Mucosa of descending colon (tissue), 3 donors: ENCODE data around the gene PRTFDC1. TPM values are rescaled to one million over a fixed set of nuclear protein-coding genes. Genes with fewer than 3 reads are reported as not detected.

Experiments used
- ATAC-seq: fragments of 200-7000 bp; cut with Tn5 transposase; one replicate; pipeline ENCODE4 v1.9.1; 2020; ENCODE audit warnings: mild to moderate bottlenecking, moderate library complexity
- DNase-seq, 3 donors: peaks; one replicate each; pipeline ENCODE4 v3.0.0-alpha.2; 2020
- H3K36me3 ChIP-seq: fragments of 200-600 bp; one replicate; pipeline ENCODE4 v1.8.0; 2021; ENCODE audit warnings: low read depth, mild to moderate bottlenecking
- H3K4me1 ChIP-seq: fragments of 200-600 bp; one replicate; pipeline ENCODE4 v1.8.0; 2021; ENCODE audit warnings: low read depth, mild to moderate bottlenecking
- H3K4me3 ChIP-seq: fragments of 200-600 bp; one replicate; pipeline ENCODE4 v1.8.0; 2021; ENCODE audit warnings: mild to moderate bottlenecking
- H3K9me3 ChIP-seq: fragments of 200-600 bp; one replicate; pipeline ENCODE4 v1.8.0; 2021; ENCODE audit warnings: mild to moderate bottlenecking
- CTCF ChIP-seq: fragments of 200-600 bp; IDR thresholded peaks from one replicate; pipeline ENCODE4 v1.8.0; 2022; ENCODE audit warnings: antibody characterized with exemption, mild to moderate bottlenecking
- intact Hi-C, 2 donors: fragments of 100-400 bp; cut with DNase I in 1 of 2; cut with micrococcal nuclease in 1 of 2; formaldehyde crosslinking; loops; one replicate each; pipeline versions ENCODE4 v1.11.0 to v1.11.1; 2022; cut with DNase I, micrococcal nuclease
- total RNA-seq, 3 donors: library from RNA; stranded (reverse); fragmentation: NEBNext Ultra II Directional in 2 of 3; extraction: Animal tissue kit (Norgen Biotek cat#: 25700) in 2 of 3; gene quantifications; one replicate each; pipeline versions ENCODE4 v1.2.1 to v1.2.4, GENCODE V29; 2021 to 2023
- donor health status: DM: no; HTN: no; CAD: no; lungs with moderate emphysema.
- donor health status: DM: no; HTN: no; CAD: no.
- donor health status: DM: no; HTN: yes; CAD: no.

The PRTFDC1 gene
- total RNA-seq, 3 donors from 2014 or later: 6.1 to 11.9 (median 6.9) TPM

DNA sequence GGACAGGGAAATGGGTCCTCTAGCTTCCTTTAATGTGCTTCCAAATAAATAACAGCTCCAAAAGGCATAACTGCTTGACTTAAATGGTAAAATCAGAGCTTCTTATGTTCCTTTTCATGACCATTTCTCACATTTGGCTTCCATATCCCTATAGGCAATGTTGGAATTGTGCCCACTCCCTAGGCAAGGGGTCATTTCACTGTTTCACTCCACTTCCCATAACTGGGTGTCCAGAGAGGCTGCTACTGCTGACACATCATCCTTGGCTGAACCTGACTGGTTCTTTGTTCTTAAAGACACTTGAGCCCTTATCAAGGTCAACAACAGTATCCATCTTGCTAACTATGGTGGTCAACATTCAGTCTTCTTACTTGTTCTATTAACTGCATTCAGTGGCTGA, 37.1 kb downstream of the PRTFDC1 start:
- no peak for DNase-seq
- Histone ChIP-seq H3K4me3 (no peak overlapping the region), H3K9me3 (no peaks in the 10 kb centered on the region), H3K4me1 (no peaks in the 10 kb centered on the region), H3K36me3 (no peaks in the 10 kb centered on the region)
- no peak for ATAC-seq
- TF ChIP-seq CTCF: no peak
- intact Hi-C loops: no loop called here

DNA sequence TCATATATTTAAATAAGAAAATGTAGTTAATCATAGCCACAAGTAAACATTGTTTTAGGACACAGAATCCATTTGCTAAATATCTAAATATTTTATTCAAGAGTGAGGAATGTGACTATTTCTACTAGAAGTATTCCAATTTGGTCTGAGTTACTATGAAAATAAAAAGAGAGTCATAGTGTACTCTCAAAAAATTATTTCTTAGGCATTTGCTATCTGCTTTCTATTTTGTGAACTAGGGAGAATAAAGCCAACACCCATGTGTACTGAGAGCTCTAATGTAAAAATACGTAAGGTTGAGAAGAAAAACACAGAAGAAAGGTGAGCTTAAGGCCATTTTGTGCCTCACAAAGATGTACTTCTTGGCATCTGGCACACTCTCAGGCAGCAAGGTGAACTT, 38.3 kb downstream of the PRTFDC1 start:
- no peaks in the 10 kb centered on the region for H3K36me3 ChIP-seq
- no peaks in the 10 kb centered on the region for H3K4me1 ChIP-seq
- DNase-seq (no peak), ATAC-seq (no peak)
- TF ChIP-seq CTCF: no peak
- no peaks in the 10 kb centered on the region for H3K9me3 ChIP-seq
- H3K4me3 ChIP-seq: no peak overlapping the region
- intact Hi-C loops: no loop called here

- Histone ChIP-seq H3K4me1 (no peaks in the 10 kb centered on the region), H3K36me3 (no peaks in the 10 kb centered on the region), H3K9me3 (no peaks in the 10 kb centered on the region), H3K4me3 (no peak overlapping the region)
- DNase-seq (no peak), ATAC-seq (peak; percentile 94)
- intact Hi-C loops: no loop called here
- TF ChIP-seq CTCF: no peak
Observed at GRCh38 chr10:24912215-24912614, 40.2 kb downstream of the PRTFDC1 start.

- Histone ChIP-seq H3K36me3 (no peaks in the 10 kb centered on the region), H3K9me3 (no peaks in the 10 kb centered on the region), H3K4me1 (no peaks in the 10 kb centered on the region), H3K4me3 (no peak overlapping the region)
- ATAC-seq (no peak), DNase-seq (no peak)
- intact Hi-C loops: no loop called here
- no peak for TF ChIP-seq CTCF
Observed at GRCh38 chr10:24911029-24911428, 41.4 kb downstream of the PRTFDC1 start.

DNA sequence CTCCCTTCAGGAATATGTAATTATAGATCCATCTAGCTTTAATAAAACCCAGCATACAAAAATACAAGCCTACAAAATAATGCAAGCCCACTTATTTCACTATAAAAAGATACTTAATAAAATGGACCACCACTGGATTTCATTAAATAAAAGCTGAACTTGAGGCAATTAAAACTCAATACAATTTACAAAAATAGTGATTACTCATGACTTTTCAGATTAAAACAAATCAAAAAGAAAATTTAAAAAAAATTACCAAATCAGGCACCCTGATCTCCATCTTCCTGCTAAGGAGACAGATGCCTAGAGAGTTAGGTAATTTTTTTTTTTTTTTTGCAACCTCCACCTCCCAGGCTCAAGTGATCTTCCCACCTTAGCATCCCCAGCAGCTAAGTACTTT, 41.8 kb downstream of the PRTFDC1 start:
- intact Hi-C loops: no loop called here
- Histone ChIP-seq H3K9me3 (no peaks in the 10 kb centered on the region), H3K4me3 (no peak overlapping the region), H3K4me1 (no peaks in the 10 kb centered on the region), H3K36me3 (no peaks in the 10 kb centered on the region)
- TF ChIP-seq CTCF: no peak
- DNase-seq (no peak), ATAC-seq (no peak)

- no peaks in the 10 kb centered on the region for H3K4me1 ChIP-seq
- no peak for TF ChIP-seq CTCF
- intact Hi-C loops: no loop called here
- H3K4me3 ChIP-seq: no peak overlapping the region
- DNase-seq (no peak), ATAC-seq (peak; percentile 79)
- no peaks in the 10 kb centered on the region for H3K36me3 ChIP-seq
- H3K9me3 ChIP-seq: no peaks in the 10 kb centered on the region
Observed at GRCh38 chr10:24908793-24909423, 43.5 kb downstream of the PRTFDC1 start.
